HG02623 (cell line): ENCODE results near the gene TBC1D22A.
"Not testable (repeated sequence)": the region's sequence is repeated elsewhere in the genome, so short reads cannot be mapped to it uniquely, and the experiment has no call there.

Experiments used
- ATAC-seq: cut with Tn5 transposase; IDR thresholded peaks from one replicate; pipeline ENCODE4 v1.9.1; 2021; ENCODE audit warnings: moderate library complexity; ENCODE audit not compliant: unreplicated experiment

The TBC1D22A gene

GRCh38 chr22:46770151-46770641 lies 7.7 kb downstream of the TBC1D22A start:
- ATAC-seq = no peak

DNA sequence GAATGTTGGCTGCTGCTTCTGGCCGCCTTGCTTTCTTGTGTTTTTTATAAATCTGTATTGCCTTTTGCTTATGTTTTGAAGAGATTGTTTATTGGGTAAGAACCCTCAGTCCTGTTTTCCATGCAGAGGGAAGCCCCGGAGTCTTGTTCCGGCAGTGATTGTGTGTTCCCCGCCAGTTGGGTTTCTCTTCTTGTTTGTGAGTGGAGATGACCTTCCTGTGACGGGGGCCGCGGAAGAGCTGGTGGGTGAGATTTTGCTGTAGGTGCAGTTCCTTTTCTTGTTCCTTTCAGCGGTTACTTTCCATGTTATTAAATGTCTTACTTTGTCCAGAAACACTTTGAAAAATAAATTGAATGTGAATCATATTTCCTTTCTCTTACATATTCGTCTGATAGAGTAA lies 8.3 kb downstream of the TBC1D22A start:
- no peak for ATAC-seq

DNA sequence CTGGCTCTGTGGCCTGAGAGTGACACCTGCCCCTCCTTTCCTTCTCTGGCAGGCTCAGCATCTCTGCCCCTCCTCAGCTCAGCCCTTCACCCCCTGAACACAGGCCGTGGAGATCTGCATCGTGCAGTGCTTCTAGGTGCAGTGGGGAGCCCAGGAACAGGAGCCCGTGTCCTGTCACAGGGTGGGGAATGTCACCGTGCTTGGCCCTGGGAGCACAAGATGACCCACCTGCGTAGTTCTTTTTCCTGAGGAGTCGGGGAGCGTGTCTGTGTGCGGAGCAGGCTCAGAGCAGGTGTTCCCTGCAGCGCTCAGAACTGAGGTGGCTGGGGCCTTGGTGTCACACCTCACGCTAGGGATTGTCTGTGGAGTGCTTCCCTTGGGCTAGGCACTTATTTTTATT lies 10.6 kb downstream of the TBC1D22A start:
- no peak for ATAC-seq

- no peak for ATAC-seq
These were observed 12.0 kb downstream of the TBC1D22A start for GRCh38 chr22:46774253-46774979.

DNA sequence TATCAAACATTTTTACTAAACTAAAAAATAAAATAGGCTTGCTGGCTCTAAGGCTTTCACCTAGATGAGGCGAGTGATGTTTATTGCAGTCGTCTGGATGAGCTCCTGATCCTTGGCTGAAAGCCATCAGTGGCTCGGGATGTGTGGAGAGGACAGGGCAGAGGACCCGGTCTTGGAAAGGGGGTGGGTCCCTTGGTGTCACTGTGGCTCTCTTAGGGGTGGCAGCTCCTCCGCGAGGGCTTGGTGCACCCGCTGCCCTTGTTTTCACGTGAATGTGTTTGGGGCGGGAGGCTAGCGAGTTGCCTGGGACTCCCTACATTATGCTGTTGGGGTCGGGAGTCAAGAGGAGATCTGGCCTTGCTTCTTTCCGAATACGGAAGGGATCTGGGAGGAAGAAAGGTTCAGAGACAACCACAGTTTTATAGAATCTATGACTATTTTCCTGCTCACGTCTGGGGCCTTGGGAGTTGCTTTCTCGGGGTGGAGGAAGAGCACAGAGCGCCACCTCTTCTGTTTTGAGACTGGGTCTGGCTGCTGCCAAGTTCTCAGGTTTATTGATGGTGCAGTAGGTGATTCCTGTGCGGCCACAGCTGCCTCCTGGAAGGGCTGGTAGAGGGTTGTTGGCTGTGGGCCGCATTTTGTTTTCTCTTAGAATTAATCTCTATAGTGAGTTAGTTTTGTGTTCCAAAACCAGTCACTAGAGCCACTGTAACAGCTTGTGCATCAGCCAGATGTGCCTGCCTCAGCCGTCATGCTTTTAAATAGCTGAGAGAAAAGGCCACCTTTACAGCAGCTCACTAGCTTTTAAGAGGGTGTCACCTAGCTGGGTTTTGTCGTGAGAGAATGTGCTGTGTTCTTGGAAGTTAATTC lies 12.8 kb downstream of the TBC1D22A start:
- no peak for ATAC-seq

DNA sequence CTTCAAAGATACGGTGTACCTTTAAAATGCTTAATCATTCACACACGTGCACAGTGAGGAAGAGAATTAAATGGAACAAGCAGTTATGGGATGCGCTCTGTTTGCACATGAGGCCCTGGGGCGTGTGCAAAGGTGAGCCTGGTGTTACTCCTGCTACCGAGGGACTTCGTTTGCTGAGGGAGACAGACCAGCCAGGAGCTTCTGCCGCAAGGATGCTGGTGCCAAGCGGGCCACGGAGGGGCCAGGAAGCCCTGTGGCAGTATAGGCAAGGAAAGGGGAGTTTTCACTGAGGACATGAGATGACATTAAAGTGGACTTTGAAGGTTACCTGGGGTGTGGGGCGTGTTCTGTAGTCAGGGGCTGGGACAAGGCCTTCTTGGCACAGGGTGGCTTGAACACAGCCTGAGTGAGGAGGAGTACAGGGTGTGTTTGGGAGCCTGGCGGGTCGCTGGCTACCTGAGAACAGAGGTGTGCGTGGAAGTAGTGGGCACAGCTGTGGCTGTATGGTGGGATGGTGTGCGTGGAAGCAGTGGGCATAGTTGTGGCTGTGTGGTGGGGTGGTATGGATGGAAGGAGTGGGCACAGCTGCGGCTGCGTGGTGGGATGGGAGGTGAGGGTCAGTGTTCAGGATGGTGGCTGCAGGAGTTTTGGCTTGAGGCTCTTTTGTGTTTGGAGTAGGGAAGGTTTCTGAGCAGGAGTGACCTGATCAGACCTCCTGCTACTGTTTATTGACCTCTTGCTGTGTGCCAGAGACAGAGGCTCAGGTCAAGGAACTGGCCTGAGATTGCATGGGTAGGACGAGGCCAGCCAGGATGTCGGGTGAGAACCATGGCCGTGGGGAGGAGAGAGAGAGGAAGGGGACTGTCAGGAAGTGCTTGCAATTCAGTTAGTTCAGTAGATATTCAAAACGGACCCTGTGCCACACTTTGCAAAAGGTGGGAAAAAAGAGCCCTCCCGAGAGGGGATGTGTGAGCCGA lies 13.7 kb downstream of the TBC1D22A start:
- no peak for ATAC-seq

- no peak for ATAC-seq
These were observed 14.6 kb downstream of the TBC1D22A start for GRCh38 chr22:46776876-46777608.

- no peak for ATAC-seq
These were observed 15.1 kb downstream of the TBC1D22A start for GRCh38 chr22:46777609-46777970.

- no peak for ATAC-seq
These were observed 16.6 kb downstream of the TBC1D22A start for GRCh38 chr22:46779023-46779422.

DNA sequence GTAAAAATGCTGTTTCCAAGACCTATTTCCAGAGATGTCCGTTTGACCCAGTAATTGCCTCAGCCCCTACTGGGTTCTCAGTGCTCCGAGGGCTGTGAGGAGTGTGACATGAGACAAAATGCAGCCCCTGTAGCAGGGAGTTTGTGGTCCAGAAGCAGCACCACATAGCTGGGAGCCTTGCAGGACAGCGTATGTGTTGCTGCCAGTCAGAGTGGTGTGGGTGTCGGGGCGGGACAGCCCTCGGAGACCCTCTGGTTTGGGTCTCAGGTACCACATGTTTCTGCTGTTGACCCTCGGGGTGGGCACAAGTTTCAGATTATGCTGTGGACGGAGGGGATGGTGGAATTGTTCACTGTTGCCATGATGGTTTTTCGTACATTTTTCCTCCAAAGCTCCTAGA lies 17.2 kb downstream of the TBC1D22A start:
- ATAC-seq = no peak

GRCh38 chr22:46780453-46780852 lies 18.0 kb downstream of the TBC1D22A start:
- no peak for ATAC-seq

DNA sequence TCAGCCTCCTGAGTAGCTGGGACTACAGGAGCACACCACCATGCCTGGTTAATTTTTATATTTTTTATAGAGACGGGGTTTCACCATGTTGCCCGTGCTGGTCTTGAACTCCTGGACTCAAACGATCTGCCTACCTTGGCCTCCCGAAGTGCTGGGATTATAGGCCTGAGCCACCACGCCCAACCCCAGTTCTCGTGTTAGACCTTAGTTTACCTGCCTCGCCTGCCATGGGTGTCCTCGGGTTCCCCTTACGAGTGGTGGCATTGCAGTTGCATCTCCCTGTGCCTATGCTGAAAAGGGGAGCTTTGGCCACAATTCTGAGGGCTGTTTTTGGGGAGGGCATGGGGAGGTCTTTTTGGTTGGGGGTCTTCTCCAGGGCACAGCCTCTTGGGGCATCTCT lies 18.8 kb downstream of the TBC1D22A start:
- ATAC-seq = no peak

- ATAC-seq = not testable (repeated sequence)
These were observed 19.8 kb downstream of the TBC1D22A start for GRCh38 chr22:46782200-46782599.

DNA sequence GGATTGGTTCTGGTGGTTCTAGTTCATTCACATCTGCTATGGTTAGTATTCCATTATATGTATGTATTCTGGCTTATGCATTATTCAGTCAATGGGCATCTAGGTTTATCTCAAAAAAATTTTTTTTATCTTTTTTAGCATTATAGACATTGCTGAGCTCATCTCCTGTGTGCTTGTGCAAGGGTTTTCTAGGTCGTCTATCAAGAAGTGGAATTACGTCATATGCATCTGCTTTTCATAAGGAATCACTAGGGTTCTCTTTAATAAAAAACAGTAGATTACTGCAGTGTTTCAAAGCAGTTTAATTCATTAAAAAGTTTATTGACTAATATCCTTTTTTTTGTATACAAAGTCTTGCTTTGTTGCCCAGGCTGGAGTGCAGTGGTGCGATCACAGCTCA lies 21.3 kb downstream of the TBC1D22A start:
- ATAC-seq = no peak

GRCh38 chr22:46788441-46789172 lies 26.2 kb downstream of the TBC1D22A start:
- ATAC-seq = no peak

DNA sequence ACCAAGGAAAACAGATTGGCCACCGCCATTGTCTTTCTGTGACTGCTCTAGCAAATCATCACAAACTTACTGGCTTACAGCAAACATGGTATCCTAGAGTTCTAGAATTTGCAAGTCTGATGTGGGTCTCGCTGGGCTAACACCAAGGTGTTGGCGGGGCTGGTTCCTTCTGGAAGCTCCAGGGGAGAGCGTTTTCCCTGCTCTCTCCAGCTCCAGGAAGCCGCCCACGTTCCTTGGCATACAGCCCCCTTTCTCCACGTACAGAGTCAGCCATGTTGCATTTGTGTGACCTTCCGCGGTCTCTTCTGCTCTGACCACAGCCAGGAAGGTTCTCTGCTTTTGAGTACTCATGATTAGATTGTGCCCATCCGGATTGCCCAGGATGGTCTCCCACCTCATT lies 27.5 kb downstream of the TBC1D22A start:
- no peak for ATAC-seq

GRCh38 chr22:46791201-46791731 lies 28.8 kb downstream of the TBC1D22A start:
- no peak for ATAC-seq

DNA sequence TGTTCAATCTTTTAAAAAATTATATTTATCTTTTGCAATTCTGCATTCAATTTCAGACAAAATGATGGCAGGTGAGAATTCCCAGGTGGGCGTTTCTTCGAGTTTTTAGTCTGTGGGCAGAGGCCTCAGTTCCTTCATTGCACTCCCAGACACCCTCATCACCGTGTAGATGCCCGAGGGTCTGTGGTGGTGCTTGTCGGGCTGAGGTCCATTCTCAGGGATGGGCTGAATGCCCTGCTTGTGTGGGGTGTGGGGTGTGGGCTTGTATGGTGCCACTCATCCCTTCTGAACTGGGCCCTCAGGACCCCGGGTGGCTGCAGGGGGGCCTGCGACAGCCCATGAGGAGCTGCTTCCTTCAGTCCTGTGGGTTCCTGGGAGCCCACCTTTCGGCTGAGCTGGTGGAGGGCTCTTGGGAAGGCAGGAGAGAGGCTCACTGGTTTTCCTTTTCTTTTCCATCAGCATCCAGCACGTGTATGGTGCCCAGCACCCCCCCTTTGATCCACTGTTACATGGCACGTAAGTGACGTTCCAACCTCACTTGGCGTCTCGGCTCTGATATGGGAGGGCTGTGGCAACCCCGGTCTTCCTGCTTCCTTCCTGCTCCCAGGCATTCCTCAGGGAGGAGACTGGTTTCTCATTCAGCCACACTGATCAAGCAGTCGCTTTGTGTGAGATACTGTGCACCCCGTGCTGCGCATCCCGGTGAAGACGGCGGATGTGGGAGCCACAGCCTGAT lies 29.8 kb downstream of the TBC1D22A start:
- no peak for ATAC-seq

DNA sequence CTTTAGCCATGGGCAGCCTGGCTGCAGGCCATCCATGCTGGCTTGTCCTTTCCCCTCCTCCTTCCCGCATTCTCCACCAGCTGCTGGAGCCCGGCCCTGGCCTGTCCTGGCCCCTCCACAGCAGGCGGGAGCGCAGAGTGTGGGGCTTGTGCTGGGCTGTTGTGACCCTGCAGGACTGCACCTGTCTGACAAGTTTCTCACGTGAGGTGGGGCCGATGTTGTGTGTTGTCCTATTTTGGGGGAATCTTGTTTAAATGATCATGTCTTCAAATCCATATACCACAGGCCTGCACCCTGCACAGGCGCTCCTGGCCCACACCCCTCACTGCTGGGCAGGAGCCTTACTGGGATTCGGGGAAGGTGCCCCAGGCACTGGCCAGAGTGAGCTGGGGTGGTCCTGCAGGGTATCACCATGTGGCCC lies 30.4 kb downstream of the TBC1D22A start:
- no peak for ATAC-seq
